Measurements from ENCODE around the gene AP2M1.

DNA sequence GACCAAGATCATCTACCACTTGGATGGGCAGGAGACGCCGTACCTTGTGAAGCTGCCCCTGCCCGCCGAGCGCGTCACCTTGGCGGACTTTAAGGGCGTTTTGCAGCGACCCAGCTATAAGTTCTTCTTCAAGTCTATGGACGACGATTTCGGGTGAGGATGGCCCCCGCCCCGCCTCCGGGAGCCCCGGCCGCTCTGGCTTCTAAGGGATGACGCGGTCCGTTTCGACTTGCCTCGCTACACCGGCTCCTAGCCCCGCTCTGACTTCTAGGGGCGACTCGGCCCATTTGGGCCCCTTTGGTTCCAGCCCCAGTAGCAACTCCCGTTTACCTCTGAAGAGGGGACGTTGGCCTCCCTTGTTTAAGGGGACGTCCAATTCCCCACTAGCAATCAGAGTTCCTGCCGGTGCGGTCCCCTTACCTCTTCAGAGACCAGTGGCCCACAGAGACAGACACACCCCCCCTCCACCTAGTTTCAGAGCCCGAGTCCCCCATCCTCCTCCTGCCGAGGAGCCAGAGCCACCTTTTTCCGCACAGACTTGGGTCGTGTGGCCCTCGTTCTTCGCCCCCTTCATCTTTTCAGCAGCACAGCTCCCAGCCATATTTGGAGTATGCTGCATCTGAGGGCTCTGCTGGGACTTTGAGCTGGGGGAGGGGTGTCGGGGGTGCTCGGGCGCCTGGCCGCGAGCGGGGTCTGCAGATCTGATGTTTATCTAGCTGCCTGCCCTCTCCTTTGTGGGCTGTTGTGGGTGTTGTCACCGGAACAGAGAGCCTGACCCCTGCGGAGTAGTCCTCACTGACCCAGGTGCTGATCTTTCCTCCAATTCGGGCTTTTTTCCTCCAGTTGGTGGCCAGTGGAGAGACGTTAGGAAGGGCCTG is 18.8 kb upstream of the AP2M1 start:
- TF ChIP-seq, protein P1, sequence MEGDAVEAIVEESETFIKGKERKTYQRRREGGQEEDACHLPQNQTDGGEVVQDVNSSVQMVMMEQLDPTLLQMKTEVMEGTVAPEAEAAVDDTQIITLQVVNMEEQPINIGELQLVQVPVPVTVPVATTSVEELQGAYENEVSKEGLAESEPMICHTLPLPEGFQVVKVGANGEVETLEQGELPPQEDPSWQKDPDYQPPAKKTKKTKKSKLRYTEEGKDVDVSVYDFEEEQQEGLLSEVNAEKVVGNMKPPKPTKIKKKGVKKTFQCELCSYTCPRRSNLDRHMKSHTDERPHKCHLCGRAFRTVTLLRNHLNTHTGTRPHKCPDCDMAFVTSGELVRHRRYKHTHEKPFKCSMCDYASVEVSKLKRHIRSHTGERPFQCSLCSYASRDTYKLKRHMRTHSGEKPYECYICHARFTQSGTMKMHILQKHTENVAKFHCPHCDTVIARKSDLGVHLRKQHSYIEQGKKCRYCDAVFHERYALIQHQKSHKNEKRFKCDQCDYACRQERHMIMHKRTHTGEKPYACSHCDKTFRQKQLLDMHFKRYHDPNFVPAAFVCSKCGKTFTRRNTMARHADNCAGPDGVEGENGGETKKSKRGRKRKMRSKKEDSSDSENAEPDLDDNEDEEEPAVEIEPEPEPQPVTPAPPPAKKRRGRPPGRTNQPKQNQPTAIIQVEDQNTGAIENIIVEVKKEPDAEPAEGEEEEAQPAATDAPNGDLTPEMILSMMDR (conservative IDR thresholded peaks at IDR 0.05; ENCODE audit: low read length) = no peak
- no peak for TF ChIP-seq EZH2phosphoT487 (IDR thresholded peaks at IDR 0.05; ENCODE audit: borderline replicate concordance, low read depth, low read length)
